ENCODE data around the gene TMEM132C. TPM values are rescaled to one million over a fixed set of nuclear protein-coding genes. Genes with fewer than 3 reads are reported as not detected.

The TMEM132C gene
- total and polyA plus RNA-seq, 2 of the 8 experiments (the other 6 are each of a cell fraction or from before 2014, with no cell fraction given), result 0.23 to 0.76 TPM

- no peak overlapping the region for H3K27ac ChIP-seq (ENCODE audit: low read depth, low read length)
- H4K20me1 ChIP-seq (replicated peaks in 1 of 2; ENCODE audit: control insufficient read depth in 1 of 2, insufficient read depth in 2 of 2, low read length in 2 of 2), result no peaks in the 10 kb centered on the region
- no peak overlapping the region for H2BK15ac ChIP-seq (ENCODE audit: low read length)
- H2BK20ac ChIP-seq (ENCODE audit: low read length), result no peak overlapping the region
- no peaks in the 10 kb centered on the region for H3K36me3 ChIP-seq (ENCODE audit: control insufficient read depth in 2 of 4, insufficient read depth in 4 of 4, low read length in 3 of 4)
- H3K23ac ChIP-seq (ENCODE audit: insufficient read length), result no peak overlapping the region
- no peaks in the 10 kb centered on the region for H3K27me3 ChIP-seq (replicated peaks in 1 of 4; ENCODE audit: control insufficient read depth in 3 of 4, extremely low read depth in 1 of 4, insufficient read depth in 3 of 4, low read length in 3 of 4)
- H3K56ac ChIP-seq (replicated peaks; ENCODE audit: insufficient read length, low read depth, low read length), result no peak overlapping the region
- H3K23me2 ChIP-seq (ENCODE audit: low read depth, low read length), result peaks cover 4% of the 10 kb centered on the region; the same call in 1 of the 2 replicates
- 0 out of 2 replicates have a peak overlapping the region, but pooled peaks have one; percentile 28 for H3K18ac ChIP-seq (ENCODE audit: extremely low read depth, low read length)
- H2BK120ac ChIP-seq (replicated peaks; ENCODE audit: low read depth, low read length), result no peak overlapping the region
- no peak overlapping the region for H3K9ac ChIP-seq (replicated peaks in 1 of 4; ENCODE audit: extremely low read depth in 1 of 4, low read depth in 3 of 4, low read length in 3 of 4)
- H3K9me3 ChIP-seq (ENCODE audit: insufficient read depth in 2 of 2, low read depth in 1 of 2, low read length in 1 of 2), result no peaks in the 10 kb centered on the region
- DNase-seq (ENCODE audit: low read depth in 1 of 2, low spot score in 2 of 2), result no peak
- H2BK12ac ChIP-seq (ENCODE audit: low read depth, low read length), result no peak overlapping the region
- H3K79me1 ChIP-seq (ENCODE audit: low read depth, low read length), result no peaks in the 10 kb centered on the region
- no peak for TF ChIP-seq SAP30 (IDR thresholded peaks at IDR 0.05; ENCODE audit: insufficient read depth, insufficient replicate concordance, low read length)
- TF ChIP-seq RXRA (IDR thresholded peaks at IDR 0.05; ENCODE audit: insufficient read depth, low read depth, low read length), result no peak
- no peak for TF ChIP-seq POU5F1 (IDR thresholded peaks at IDR 0.05; ENCODE audit: low read depth, low read length)
- no peak for TF ChIP-seq MAFK (IDR thresholded peaks at IDR 0.05; ENCODE audit: low read depth, low read length)
- H2AK5ac ChIP-seq (ENCODE audit: low read depth, low read length), result no peak overlapping the region
- no peak overlapping the region for H2BK5ac ChIP-seq (ENCODE audit: low read depth, low read length)
- no peaks in the 10 kb centered on the region for H3K79me2 ChIP-seq (ENCODE audit: control insufficient read depth in 1 of 2, insufficient read depth in 2 of 2, low read length in 2 of 2)
- H3K14ac ChIP-seq (ENCODE audit: insufficient read length), result no peak overlapping the region
- no peak overlapping the region for H3K4ac ChIP-seq (replicated peaks; ENCODE audit: insufficient read length, low read depth, low read length)
- H2AFZ ChIP-seq (ENCODE audit: low read length), result no peak overlapping the region
- no peak overlapping the region for H4K5ac ChIP-seq (ENCODE audit: insufficient read length, low read depth, low read length)
- ChIA-PET POLR2A (ENCODE audit: partially characterized antibody) (no interaction called here), CTCF (ENCODE audit: partially characterized antibody) (interaction anchor here (0.8 to 2.2 kb wide), 2 partner anchors 15 to 23 kb away, joined by 3 to 10 read pairs; no protein-coding TSS in a partner anchor)
- peaks cover 0 to 4% (median 1%) of the 10 kb centered on the region in 4 experiments; a peak in 4 of 7 replicates for H3K4me1 ChIP-seq (replicated peaks in 1 of 4; ENCODE audit: control insufficient read depth in 3 of 4, insufficient read depth in 4 of 4, low read length in 3 of 4)
- H3K4me3 ChIP-seq (ENCODE audit: extremely low read depth in 1 of 4, insufficient read depth in 2 of 4, low read depth in 3 of 4, low read length in 4 of 4), result no peak overlapping the region
- 73% methylated on average over 4 of the region's 4 CpGs; no CpG with 5 or more reads in 1 of the 2 experiments for WGBS, 2 experiments (ENCODE audit: extremely low coverage in 1 of 2, insufficient coverage in 1 of 2, insufficient read length in 1 of 2, insufficient replicate concordance in 2 of 2, low coverage in 1 of 2, low lambda C conversion rate in 2 of 2, missing lambda C conversion rate in 1 of 2)
- no peak overlapping the region for H4K91ac ChIP-seq (replicated peaks; ENCODE audit: insufficient read length, low read length)
- H4K8ac ChIP-seq (ENCODE audit: extremely low read depth, insufficient read depth, low read length), result no peak overlapping the region
- no peak overlapping the region for H3K4me2 ChIP-seq (ENCODE audit: insufficient read depth in 1 of 2, low read depth in 2 of 2, low read length in 2 of 2)
- FAIRE-seq, result no peak
Measured at GRCh38 chr12:128606051-128606450, 339.1 kb downstream of the TMEM132C start.
